MM.1S (cell line): ENCODE data around the gene TES.

Experiments used
- DNase-seq: peaks from one replicate; pipeline ENCODE4 v3.0.0-alpha.2; 2015
- H2AFZ ChIP-seq: fragments of 300-600 bp; sonication (generic); 2 replicates; pipeline ENCODE4 v1.6.0; 2016; ENCODE audit warnings: antibody characterized with exemption, low read length
- H3F3A ChIP-seq: fragments of 300-600 bp; sonication (generic); 2 replicates; pipeline ENCODE4 v1.6.1; 2016; ENCODE audit warnings: mild to moderate bottlenecking, antibody characterized with exemption, low read length, moderate library complexity, mixed read lengths; ENCODE audit not compliant: insufficient read depth
- H3K27ac ChIP-seq: fragments of 300-600 bp; sonication (generic); 2 replicates; pipeline ENCODE4 v1.5.1; 2016; ENCODE audit warnings: mild to moderate bottlenecking, low read length
- H3K27me3 ChIP-seq: fragments of 300-600 bp; sonication (generic); replicated peaks from 2 replicates; pipeline ENCODE4 v1.6.0; 2016; ENCODE audit warnings: low read length; ENCODE audit not compliant: insufficient read depth
- H3K36me3 ChIP-seq: fragments of 300-600 bp; sonication (generic); replicated peaks from 2 replicates; pipeline ENCODE4 v1.6.1; 2016; ENCODE audit warnings: mild to moderate bottlenecking, low read length, mixed read lengths; ENCODE audit not compliant: insufficient read depth
- H3K4me1 ChIP-seq: fragments of 300-600 bp; sonication (generic); 2 replicates; pipeline ENCODE4 v1.6.1; 2016; ENCODE audit warnings: low read length, mixed read lengths
- H3K4me2 ChIP-seq: fragments of 300-600 bp; sonication (generic); 2 replicates; pipeline ENCODE4 v1.6.0; 2016; ENCODE audit warnings: low read depth, low read length
- H3K4me3 ChIP-seq: fragments of 300-600 bp; sonication (generic); 2 replicates; pipeline ENCODE4 v1.5.1; 2016; ENCODE audit warnings: low read length, mixed read lengths
- H3K79me2 ChIP-seq: fragments of 300-600 bp; sonication (generic); 2 replicates; pipeline ENCODE4 v1.6.1; 2016; ENCODE audit warnings: mixed run types, low read length, mixed read lengths
- H3K9ac ChIP-seq: fragments of 300-600 bp; sonication (generic); 2 replicates; pipeline ENCODE4 v1.6.1; 2016; ENCODE audit warnings: low read length, mixed read lengths
- H3K9me2 ChIP-seq: fragments of 300-600 bp; sonication (generic); replicated peaks from 2 replicates; pipeline ENCODE4 v1.6.1; 2016; ENCODE audit warnings: mild to moderate bottlenecking, low read length, mixed read lengths; ENCODE audit not compliant: insufficient read depth
- H3K9me3 ChIP-seq: fragments of 300-600 bp; sonication (generic); replicated peaks from 2 replicates; pipeline ENCODE4 v1.6.1; 2016; ENCODE audit warnings: mild to moderate bottlenecking, low read length, mixed read lengths; ENCODE audit not compliant: insufficient read depth
- H4K20me1 ChIP-seq: fragments of 300-600 bp; sonication (generic); 2 replicates; pipeline ENCODE4 v1.6.1; 2016; ENCODE audit warnings: mild to moderate bottlenecking, low read length, moderate library complexity, mixed read lengths; ENCODE audit not compliant: insufficient read depth
- EZH2 ChIP-seq: fragments of 300-600 bp; sonication (generic); optimal IDR thresholded peaks from 2 replicates; pipeline ENCODE3; 2017; ENCODE audit warnings: low read depth, mild to moderate bottlenecking, antibody characterized with exemption, low read length, mixed read lengths
- EZH2phosphoT487 ChIP-seq: fragments of 300-600 bp; sonication (generic); IDR thresholded peaks from 2 replicates; pipeline ENCODE4 v1.6.1; 2018; ENCODE audit warnings: antibody characterized with exemption, low read length
- TF ChIP-seq, protein P1 (sequence below): fragments of 300-600 bp; sonication (generic); IDR thresholded peaks from 2 replicates; pipeline ENCODE4 v1.5.1; 2016; ENCODE audit warnings: antibody characterized with exemption, low read length, mixed read lengths

Gene TES

DNA sequence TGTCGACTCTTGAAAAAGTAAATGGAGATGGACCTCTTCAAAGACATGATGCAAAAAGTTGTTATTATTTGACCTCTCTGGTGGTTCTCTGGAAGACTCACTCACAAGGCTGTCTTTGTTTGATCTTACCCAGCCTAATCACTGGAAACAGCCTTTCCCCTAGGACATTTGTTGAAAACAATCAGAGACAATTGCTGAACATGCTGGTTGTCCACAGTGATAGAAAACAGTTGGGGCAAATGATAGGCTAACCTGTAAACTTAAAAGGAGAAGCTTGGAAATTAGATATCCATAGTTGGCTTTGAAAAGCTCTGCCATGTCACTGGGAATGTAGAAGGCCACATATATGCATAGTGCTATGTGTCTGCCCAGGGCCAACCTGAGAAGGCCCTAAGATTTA is 22.9 kb upstream of the TES start:
- no peaks in the 10 kb centered on the region for H3K79me2 ChIP-seq
- TF ChIP-seq, protein P1, sequence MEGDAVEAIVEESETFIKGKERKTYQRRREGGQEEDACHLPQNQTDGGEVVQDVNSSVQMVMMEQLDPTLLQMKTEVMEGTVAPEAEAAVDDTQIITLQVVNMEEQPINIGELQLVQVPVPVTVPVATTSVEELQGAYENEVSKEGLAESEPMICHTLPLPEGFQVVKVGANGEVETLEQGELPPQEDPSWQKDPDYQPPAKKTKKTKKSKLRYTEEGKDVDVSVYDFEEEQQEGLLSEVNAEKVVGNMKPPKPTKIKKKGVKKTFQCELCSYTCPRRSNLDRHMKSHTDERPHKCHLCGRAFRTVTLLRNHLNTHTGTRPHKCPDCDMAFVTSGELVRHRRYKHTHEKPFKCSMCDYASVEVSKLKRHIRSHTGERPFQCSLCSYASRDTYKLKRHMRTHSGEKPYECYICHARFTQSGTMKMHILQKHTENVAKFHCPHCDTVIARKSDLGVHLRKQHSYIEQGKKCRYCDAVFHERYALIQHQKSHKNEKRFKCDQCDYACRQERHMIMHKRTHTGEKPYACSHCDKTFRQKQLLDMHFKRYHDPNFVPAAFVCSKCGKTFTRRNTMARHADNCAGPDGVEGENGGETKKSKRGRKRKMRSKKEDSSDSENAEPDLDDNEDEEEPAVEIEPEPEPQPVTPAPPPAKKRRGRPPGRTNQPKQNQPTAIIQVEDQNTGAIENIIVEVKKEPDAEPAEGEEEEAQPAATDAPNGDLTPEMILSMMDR, result no peak
- TF ChIP-seq EZH2phosphoT487, result no peak
- TF ChIP-seq EZH2, result no peak
- no peak overlapping the region for H3K4me3 ChIP-seq
- H3K4me2 ChIP-seq, result no peak overlapping the region
- no peaks in the 10 kb centered on the region for H3K9me2 ChIP-seq
- H3K4me1 ChIP-seq, result no peaks in the 10 kb centered on the region
- H4K20me1 ChIP-seq, result no peaks in the 10 kb centered on the region
- H3K9me3 ChIP-seq, result no peaks in the 10 kb centered on the region
- H3K27ac ChIP-seq, result no peak overlapping the region
- no peaks in the 10 kb centered on the region for H3F3A ChIP-seq
- no peaks in the 10 kb centered on the region for H3K36me3 ChIP-seq
- H2AFZ ChIP-seq, result no peak overlapping the region
- no peaks in the 10 kb centered on the region for H3K27me3 ChIP-seq
- no peak for DNase-seq
- H3K9ac ChIP-seq, result no peak overlapping the region

DNA sequence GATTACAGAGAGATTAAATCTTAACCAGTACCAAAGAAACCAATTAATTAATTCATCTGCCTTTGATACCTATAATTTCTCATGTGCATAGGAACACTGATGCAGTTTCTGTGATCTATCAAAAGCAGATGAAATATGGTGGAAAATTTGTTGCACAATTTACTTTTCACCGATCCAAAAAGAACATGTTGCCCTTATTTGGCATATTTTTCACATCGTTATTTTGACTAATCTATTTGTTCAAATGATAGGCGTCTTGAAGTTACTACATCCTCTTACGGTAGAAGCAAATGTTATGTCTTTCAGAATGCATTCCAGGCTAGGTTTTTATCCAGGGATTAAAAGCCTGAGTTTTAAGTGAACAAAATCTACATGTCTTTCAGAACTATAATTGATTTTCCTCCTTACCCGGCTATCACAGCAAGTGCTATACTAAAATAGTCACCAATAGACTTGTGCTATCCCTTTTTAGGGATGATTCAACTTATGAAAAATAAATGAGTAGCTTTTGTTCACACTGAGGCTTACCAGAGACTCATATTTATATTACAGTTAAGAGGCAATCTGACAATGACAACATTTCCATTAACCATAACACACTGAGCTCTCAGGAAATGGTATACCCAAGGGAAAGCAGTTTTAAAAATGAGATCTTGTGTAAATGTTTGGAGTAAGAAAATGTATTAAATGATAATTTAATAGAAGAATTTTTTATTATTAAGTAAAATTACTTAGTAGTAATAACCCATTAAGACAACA is 16.8 kb upstream of the TES start:
- Histone ChIP-seq H3K79me2 (no peaks in the 10 kb centered on the region), H3F3A (no peaks in the 10 kb centered on the region), H3K36me3 (no peaks in the 10 kb centered on the region), H3K27me3 (no peaks in the 10 kb centered on the region), H3K4me1 (no peaks in the 10 kb centered on the region), H4K20me1 (no peaks in the 10 kb centered on the region), H3K27ac (no peak overlapping the region), H3K4me3 (no peak overlapping the region), H3K9me2 (no peaks in the 10 kb centered on the region), H2AFZ (no peak overlapping the region), H3K9ac (no peak overlapping the region), H3K4me2 (no peak overlapping the region), H3K9me3 (no peaks in the 10 kb centered on the region)
- TF ChIP-seq, protein P1, result no peak
- TF ChIP-seq EZH2phosphoT487 (no peak), EZH2 (no peak)
- no peak for DNase-seq

DNA sequence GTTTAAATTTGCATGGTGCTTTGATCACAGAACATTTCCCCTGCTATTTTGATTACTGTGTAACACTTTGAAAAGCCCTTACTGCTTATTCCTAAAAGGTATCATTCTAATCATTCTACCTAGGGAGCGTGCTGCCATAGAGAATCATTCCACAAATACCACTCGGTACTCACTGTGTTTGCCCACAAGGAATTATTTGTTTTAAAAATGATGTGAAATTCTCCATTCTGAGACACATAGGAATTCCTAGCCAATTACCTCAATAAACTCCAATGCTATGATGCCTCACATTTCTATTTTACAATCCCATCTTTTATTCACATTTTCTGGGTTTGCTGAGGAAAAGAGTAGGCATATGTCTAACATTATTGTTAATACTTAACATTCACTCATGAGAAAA is 16.2 kb upstream of the TES start:
- no peaks in the 10 kb centered on the region for H3K9me2 ChIP-seq
- no peak for TF ChIP-seq EZH2
- TF ChIP-seq, protein P1, result no peak
- H3K9ac ChIP-seq, result no peak overlapping the region
- H3K4me1 ChIP-seq, result no peaks in the 10 kb centered on the region
- H3K79me2 ChIP-seq, result no peaks in the 10 kb centered on the region
- no peak for DNase-seq
- no peak overlapping the region for H2AFZ ChIP-seq
- H3K4me3 ChIP-seq, result no peak overlapping the region
- H4K20me1 ChIP-seq, result no peaks in the 10 kb centered on the region
- no peaks in the 10 kb centered on the region for H3K27me3 ChIP-seq
- no peaks in the 10 kb centered on the region for H3K9me3 ChIP-seq
- H3K27ac ChIP-seq, result no peak overlapping the region
- H3F3A ChIP-seq, result no peaks in the 10 kb centered on the region
- H3K36me3 ChIP-seq, result no peaks in the 10 kb centered on the region
- no peak overlapping the region for H3K4me2 ChIP-seq
